Measurements from ENCODE around the gene VSIG10. TPM values are rescaled to one million over a fixed set of nuclear protein-coding genes. Genes with fewer than 3 reads are reported as not detected.

VSIG10 gene
- total RNA-seq, 1 experiment from 2014 or later = 56.2 TPM

DNA sequence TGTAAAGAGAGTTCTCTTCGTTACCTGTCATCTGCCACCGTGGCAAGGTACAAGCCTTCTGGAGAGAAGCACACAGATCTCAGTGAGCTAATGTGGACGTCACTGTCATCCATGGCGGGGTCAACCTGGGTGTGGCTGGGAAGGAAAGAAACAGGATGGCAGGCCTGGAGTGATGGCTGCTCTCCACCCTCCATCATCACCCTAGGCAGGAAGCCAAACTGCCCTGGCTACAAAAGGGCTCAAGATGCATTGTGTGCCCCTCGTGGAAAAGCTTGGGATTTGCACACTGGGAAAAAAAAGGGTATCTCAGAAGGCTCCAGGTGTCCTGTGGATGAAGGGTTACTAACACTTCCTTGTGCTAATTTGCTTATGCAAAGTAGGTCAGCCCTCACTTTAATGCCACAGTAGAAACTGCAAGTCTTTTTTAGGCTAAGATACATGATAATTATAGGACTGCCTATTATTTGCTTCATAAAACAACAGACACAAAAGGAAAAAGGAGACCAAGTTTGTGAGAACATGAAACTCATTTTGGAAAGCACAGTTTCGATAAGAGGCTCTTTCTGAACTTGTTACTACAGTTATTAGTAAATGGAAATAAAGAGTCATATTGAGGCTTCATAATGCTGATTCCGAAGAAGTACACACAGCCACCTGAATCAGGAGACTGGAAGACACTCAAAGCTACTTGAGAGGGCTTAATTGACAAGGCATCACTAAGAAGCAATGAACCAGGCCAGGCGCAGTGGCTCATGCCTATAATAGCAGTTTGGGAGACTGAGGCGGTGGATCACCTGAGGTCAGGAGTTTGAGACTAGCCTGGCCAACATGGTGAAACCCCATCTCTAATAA is 68.4 kb downstream of the VSIG10 start:
- no peak for DNase-seq (ENCODE audit: low read depth, low spot score)
- in situ Hi-C loops (cut with HindIII; ENCODE audit: low pct_unique_long_range_greater_than_20kb, low sequenced_read_pairs) (no loop called here), intact Hi-C loops (cut with micrococcal nuclease; ENCODE audit: unreplicated experiment) (no loop called here)

More for the DNA sequence above, 68.4 kb downstream of the VSIG10 start:
- no peak overlapping the region for H3K4me3 ChIP-seq (ENCODE audit: low read depth in 2 of 2, low read length in 2 of 2)
- BruUV-seq (replicated peaks) = no TSS peak
- 0 out of 2 replicates have a peak overlapping the region, but pooled peaks have one; percentile 15 for H3K27ac ChIP-seq (ENCODE audit: low read length)
- peak; percentile 36 for ATAC-seq
- H3K4me1 ChIP-seq (ENCODE audit: control insufficient read depth, insufficient read depth, low read length) = 0 out of 2 replicates have a peak, but pooled peaks cover 5% of the 10 kb centered on the region
- no peaks in the 10 kb centered on the region for H3K27me3 ChIP-seq (ENCODE audit: control insufficient read depth, insufficient read depth, low read length)
- ChIA-PET POLR2A (interaction anchor here (0.5 to 1.3 kb wide), 2 partner anchors 21 to 29 kb away, joined by 4 read pairs; no protein-coding TSS in a partner anchor), CTCF (interaction anchor here (1.0 kb wide), 1 partner anchor 160 kb away, joined by 8 read pairs; no protein-coding TSS in a partner anchor)
- no peaks in the 10 kb centered on the region for H3K9me3 ChIP-seq (ENCODE audit: control insufficient read depth, insufficient read depth, low read depth, low read length)
- no peak; the same call in 1 of the 2 replicates for TF ChIP-seq POLR2AphosphoS5 (IDR thresholded peaks at IDR 0.05; ENCODE audit: low read depth, low read length)
- TF ChIP-seq TCF7L2 (IDR thresholded peaks at IDR 0.05; ENCODE audit: low read depth, low read length) = no peak
- TF ChIP-seq CTCF (IDR thresholded peaks at IDR 0.05) = no peak
- no peak for TF ChIP-seq SIN3A (IDR thresholded peaks at IDR 0.05; ENCODE audit: borderline replicate concordance, insufficient read depth, low read depth, low read length)
- TF ChIP-seq REST (IDR thresholded peaks at IDR 0.05; ENCODE audit: insufficient read depth in 1 of 2, low read depth in 2 of 2, low read length in 1 of 2) = no peak
- peaks cover 54% of the 10 kb centered on the region for H3K36me3 ChIP-seq (ENCODE audit: control insufficient read depth, insufficient read depth, low read length)

Measured in Panc1 (cell line).